ENCODE data around the gene HDAC4. TPM values are rescaled to one million over a fixed set of nuclear protein-coding genes. Genes with fewer than 3 reads are reported as not detected.

The HDAC4 gene
- total RNA-seq, 1 experiment from 2014 or later: 21.8 TPM

DNA sequence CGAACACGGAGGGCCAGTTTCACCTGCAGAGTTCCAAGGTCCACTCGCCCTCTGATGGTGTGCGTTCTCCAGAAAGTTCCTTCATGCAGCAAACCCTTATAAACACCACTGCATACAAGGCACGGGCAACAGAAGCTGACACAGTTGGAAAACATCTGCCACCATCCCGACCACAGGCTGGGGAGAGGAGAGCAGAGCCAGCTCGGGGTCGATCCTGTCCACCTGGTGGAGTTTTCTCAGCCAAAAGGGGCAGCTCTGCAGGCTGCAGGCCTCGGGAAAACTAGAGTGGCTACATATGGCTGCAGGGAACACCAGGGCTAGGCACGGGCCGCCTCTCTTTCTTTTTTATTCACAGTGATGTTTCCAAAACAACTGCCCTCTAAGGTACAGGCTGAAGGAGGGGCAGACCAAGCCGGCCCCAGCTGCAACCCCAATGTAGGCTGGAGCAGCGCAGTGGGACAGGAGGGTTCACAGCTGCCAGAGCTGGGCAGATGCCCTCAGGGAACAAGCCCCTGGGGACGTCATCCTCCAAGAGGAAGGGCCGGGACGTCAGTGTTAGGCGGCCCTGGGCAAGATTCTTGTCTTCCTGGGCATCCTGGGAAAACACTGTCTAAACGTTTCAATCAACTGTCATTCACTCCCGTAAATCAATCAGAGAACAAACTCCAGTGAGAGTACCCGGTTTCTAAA lies 278.3 kb downstream of the HDAC4 start:
- Mint-ChIP-seq H3K36me3 (ENCODE audit: insufficient read depth, unreplicated experiment) (peaks cover 20% of the 10 kb centered on the region), H3K4me1 (ENCODE audit: insufficient read depth, unreplicated experiment) (no peaks in the 10 kb centered on the region), H3K27ac (ENCODE audit: low read depth, unreplicated experiment) (no peak overlapping the region), H3K27me3 (ENCODE audit: insufficient read depth, unreplicated experiment) (no peaks in the 10 kb centered on the region), H3K9me3 (ENCODE audit: unreplicated experiment) (no peaks in the 10 kb centered on the region), H3K4me3 (ENCODE audit: unreplicated experiment) (no peak overlapping the region)
- DNase-seq (ENCODE audit: unreplicated experiment): no peak
- intact Hi-C loops (cut with micrococcal nuclease): no loop called here
- no TSS peak for BruUV-seq (replicated peaks)
- CTCF ChIA-PET: no interaction called here
- POLR2A ChIA-PET: no interaction called here
- TF ChIP-seq, protein P1, sequence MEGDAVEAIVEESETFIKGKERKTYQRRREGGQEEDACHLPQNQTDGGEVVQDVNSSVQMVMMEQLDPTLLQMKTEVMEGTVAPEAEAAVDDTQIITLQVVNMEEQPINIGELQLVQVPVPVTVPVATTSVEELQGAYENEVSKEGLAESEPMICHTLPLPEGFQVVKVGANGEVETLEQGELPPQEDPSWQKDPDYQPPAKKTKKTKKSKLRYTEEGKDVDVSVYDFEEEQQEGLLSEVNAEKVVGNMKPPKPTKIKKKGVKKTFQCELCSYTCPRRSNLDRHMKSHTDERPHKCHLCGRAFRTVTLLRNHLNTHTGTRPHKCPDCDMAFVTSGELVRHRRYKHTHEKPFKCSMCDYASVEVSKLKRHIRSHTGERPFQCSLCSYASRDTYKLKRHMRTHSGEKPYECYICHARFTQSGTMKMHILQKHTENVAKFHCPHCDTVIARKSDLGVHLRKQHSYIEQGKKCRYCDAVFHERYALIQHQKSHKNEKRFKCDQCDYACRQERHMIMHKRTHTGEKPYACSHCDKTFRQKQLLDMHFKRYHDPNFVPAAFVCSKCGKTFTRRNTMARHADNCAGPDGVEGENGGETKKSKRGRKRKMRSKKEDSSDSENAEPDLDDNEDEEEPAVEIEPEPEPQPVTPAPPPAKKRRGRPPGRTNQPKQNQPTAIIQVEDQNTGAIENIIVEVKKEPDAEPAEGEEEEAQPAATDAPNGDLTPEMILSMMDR (IDR thresholded peaks at IDR 0.05; ENCODE audit: unreplicated experiment): no peak

DNA sequence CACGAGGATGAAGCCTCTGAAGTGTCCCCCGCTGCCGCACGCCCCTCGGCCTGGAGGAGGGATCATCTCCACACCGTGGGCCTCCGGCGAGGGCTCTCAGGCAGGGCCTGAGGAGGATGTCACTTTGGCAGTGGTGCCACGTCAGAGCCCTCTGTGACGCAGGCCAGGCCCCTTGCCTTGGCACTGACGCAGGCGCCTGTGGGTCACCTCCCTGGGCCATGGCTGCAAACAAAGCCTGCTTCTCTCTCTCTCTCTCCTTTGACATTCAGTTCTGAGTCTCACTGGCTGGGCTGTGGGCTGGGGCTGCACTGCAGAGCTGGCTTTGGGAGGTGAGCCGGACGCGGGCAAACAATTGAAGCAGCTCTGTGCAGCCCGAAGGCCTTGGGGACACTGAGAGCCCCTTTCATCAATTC lies 279.2 kb downstream of the HDAC4 start:
- ChIA-PET CTCF (no interaction called here), POLR2A (no interaction called here)
- H3K4me1 Mint-ChIP-seq (ENCODE audit: insufficient read depth, unreplicated experiment): peaks cover 9% of the 10 kb centered on the region
- H3K27ac Mint-ChIP-seq (ENCODE audit: low read depth, unreplicated experiment): no peak overlapping the region
- TF ChIP-seq, protein P1 (IDR thresholded peaks at IDR 0.05; ENCODE audit: unreplicated experiment): no peak
- no peaks in the 10 kb centered on the region for H3K27me3 Mint-ChIP-seq (ENCODE audit: insufficient read depth, unreplicated experiment)
- H3K4me3 Mint-ChIP-seq (ENCODE audit: unreplicated experiment): no peak overlapping the region
- H3K9me3 Mint-ChIP-seq (ENCODE audit: unreplicated experiment): no peaks in the 10 kb centered on the region
- BruUV-seq (replicated peaks): no TSS peak
- peaks cover 24% of the 10 kb centered on the region for H3K36me3 Mint-ChIP-seq (ENCODE audit: insufficient read depth, unreplicated experiment)
- intact Hi-C loops (cut with micrococcal nuclease): no loop called here
- DNase-seq (ENCODE audit: unreplicated experiment): no peak

DNA sequence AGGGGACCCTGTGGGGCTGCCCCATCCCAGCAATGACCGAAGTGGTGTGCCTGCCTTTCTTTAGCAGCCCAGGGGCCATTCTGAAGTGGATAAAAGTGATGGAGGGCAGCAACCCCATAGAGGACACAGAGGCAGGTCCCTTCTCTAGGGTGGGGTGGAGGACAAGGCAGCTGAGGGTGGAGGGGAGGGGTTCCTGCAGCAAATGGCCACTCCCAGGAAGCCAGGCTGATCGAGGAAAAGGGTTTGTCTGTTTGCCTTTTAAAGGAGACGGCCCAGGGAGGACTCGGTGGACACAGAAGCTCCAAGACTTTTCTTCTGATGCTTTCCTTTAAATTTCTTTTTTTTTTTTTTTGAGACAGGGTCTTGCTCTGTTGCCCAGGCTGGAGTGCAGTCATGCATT lies 280.2 kb downstream of the HDAC4 start:
- H3K27me3 Mint-ChIP-seq (ENCODE audit: insufficient read depth, unreplicated experiment): no peaks in the 10 kb centered on the region

DNA sequence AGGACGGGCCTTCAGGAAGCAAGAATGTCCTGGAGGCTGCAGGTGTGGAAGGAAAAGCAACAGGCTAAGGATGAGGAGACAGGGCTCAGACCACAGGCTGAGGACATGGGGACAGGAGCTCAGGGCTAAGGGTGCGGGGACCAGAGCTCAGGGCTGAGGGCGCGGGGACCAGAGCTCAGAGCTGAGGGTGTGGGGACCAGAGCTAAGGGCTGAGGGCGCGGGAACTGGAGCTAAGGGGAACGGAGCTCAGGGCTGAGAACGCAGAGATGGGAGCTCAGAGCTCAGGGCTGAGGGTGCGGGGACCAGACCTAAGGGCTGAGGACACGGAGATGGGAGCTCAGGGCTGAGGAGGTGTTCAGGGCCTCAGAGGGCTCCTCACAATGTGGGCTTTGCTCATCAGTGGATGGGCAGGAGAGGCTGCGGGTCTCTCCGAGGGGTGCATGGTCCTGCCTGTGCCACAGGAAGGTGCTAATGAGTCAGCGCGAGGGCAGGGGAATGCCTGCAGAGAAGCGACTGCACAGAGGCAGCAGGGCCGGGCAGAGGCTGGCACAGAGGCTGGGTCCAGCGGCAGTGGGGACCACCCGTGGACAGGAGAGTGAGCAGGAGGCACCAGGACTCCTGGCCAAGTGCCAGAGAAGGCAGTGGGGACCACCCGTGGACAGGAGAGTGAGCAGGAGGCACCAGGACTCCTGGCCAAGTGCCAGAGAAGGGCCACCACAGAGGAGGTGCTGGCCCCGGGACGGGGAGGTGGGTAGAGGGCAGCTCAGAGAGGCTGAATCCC lies 281.3 kb downstream of the HDAC4 start:
- intact Hi-C loops (cut with micrococcal nuclease): no loop called here
- H3K9me3 Mint-ChIP-seq (ENCODE audit: unreplicated experiment): no peaks in the 10 kb centered on the region
- BruUV-seq (replicated peaks): no TSS peak
- H3K4me3 Mint-ChIP-seq (ENCODE audit: unreplicated experiment): no peak overlapping the region
- DNase-seq (ENCODE audit: unreplicated experiment): no peak
- no peak overlapping the region for H3K27ac Mint-ChIP-seq (ENCODE audit: low read depth, unreplicated experiment)
- H3K36me3 Mint-ChIP-seq (ENCODE audit: insufficient read depth, unreplicated experiment): peaks cover 13% of the 10 kb centered on the region
- no peaks in the 10 kb centered on the region for H3K27me3 Mint-ChIP-seq (ENCODE audit: insufficient read depth, unreplicated experiment)
- H3K4me1 Mint-ChIP-seq (ENCODE audit: insufficient read depth, unreplicated experiment): peaks cover 11% of the 10 kb centered on the region
- TF ChIP-seq, protein P1 (IDR thresholded peaks at IDR 0.05; ENCODE audit: unreplicated experiment): no peak
- POLR2A ChIA-PET: interaction anchor here (0.5 to 0.6 kb wide), 2 partner anchors 67 to 284 kb away, joined by 3 read pairs; no protein-coding TSS in a partner anchor
- CTCF ChIA-PET: interaction anchor here (0.6 kb wide), 1 partner anchor 873 kb away, joined by 3 read pairs; no protein-coding TSS in a partner anchor

More for the DNA sequence above, 280.2 kb downstream of the HDAC4 start:
- POLR2A ChIA-PET: no interaction called here
- CTCF ChIA-PET: interaction anchor here (0.7 kb wide), 1 partner anchor 871 kb away, joined by 3 read pairs; no protein-coding TSS in a partner anchor
- Mint-ChIP-seq H3K4me3 (ENCODE audit: unreplicated experiment) (no peak overlapping the region), H3K36me3 (ENCODE audit: insufficient read depth, unreplicated experiment) (peaks cover 25% of the 10 kb centered on the region), H3K4me1 (ENCODE audit: insufficient read depth, unreplicated experiment) (peaks cover 11% of the 10 kb centered on the region), H3K9me3 (ENCODE audit: unreplicated experiment) (no peaks in the 10 kb centered on the region), H3K27ac (ENCODE audit: low read depth, unreplicated experiment) (no peak overlapping the region)
- BruUV-seq (replicated peaks): no TSS peak
- no peak for DNase-seq (ENCODE audit: unreplicated experiment)
- intact Hi-C loops (cut with micrococcal nuclease): no loop called here
- TF ChIP-seq, protein P1 (IDR thresholded peaks at IDR 0.05; ENCODE audit: unreplicated experiment): no peak
